HUES48 (cell line): ENCODE data around the gene MYMK.
A peak's percentile ranks its signal among the peaks of the same experiment; 100 is the strongest.

Source experiments
- H3K27ac ChIP-seq: one replicate; pipeline ENCODE4 v1.7.0; 2013; ENCODE audit warnings: low read depth, low read length, inconsistent platforms
- H3K27me3 ChIP-seq: 2 replicates; pipeline ENCODE4 v1.6.1; 2013; ENCODE audit warnings: mild to moderate bottlenecking, low read length; ENCODE audit not compliant: control insufficient read depth, insufficient read depth
- H3K36me3 ChIP-seq: 2 replicates; pipeline ENCODE4 v1.6.1; 2013; ENCODE audit warnings: low read length; ENCODE audit not compliant: control insufficient read depth, insufficient read depth
- H3K4me1 ChIP-seq: 2 replicates; pipeline ENCODE4 v1.6.1; 2013; ENCODE audit warnings: mild to moderate bottlenecking, low read length; ENCODE audit not compliant: control insufficient read depth, insufficient read depth
- H3K4me3 ChIP-seq: 2 replicates; pipeline ENCODE4 v1.5.1; 2013; ENCODE audit warnings: mild to moderate bottlenecking, low read depth, low read length
- H3K9ac ChIP-seq: 2 replicates; pipeline ENCODE4 v1.6.1; 2013; ENCODE audit warnings: mild to moderate bottlenecking, low read depth, low read length, moderate library complexity
- H3K9me3 ChIP-seq: 2 replicates; pipeline ENCODE4 v1.6.1; 2013; ENCODE audit warnings: low read length; ENCODE audit not compliant: control insufficient read depth, insufficient read depth

MYMK gene

DNA sequence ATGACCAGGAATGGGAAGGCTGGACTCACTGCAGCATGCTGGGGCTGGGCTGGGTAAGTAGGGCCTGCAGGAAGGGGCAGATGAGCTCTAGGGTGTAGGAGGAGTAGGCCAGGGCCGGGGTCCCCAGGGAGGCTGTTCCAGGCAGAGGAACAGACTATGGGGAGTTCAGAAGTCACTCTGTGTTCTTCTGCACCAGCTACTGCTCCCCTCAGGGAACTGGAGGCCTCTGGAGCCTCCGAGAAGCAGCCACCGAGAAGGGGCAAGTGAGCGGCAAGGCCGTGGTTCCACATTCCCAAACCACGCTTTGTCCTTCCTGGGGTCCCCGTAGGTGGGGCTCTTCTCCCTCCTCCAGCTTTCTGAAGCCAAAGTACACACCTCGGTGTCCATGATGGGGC is 37.4 kb downstream of the MYMK start:
- H3K9ac ChIP-seq: no peak overlapping the region

DNA sequence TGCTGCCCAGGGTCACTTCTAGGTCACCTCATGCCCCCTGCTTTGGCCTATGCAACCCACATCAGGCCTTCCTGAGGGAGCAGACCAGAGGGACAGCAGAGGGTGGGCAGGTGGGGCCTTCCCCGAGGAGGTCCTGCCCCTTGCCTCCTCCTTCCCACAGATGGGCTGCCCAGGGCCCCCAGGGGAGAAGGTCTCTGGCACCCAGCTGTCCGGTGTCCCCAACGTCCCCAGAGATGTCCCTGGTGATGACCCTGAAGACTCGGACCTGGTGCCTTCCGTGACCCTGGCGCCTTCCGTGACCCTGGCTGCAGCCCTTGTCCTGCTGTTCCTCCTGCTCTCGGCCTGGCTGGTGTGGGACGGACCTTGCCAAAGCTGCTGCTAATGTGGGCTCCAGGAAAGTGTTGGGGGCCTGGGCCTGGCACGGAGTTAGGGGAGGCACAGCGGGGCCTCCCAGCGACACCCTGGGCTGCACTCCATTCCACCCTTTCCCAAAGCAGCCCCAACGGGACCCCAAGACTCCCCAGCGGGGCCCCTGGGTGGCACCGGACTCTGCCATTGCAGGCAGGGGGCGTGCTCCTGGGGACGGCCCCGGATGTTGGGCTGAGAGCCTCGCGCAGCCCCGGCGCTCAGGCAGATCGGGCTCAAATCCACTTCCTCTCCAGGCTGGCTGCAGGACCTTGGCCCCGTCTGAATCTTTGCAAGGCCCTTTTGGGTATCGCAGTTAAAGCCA is 39.1 kb downstream of the MYMK start:
- H3K27ac ChIP-seq: no peak overlapping the region
- H3K9ac ChIP-seq: no peak overlapping the region
- H3K27me3 ChIP-seq: no peaks in the 10 kb centered on the region
- H3K4me3 ChIP-seq: no peak overlapping the region
- no peaks in the 10 kb centered on the region for H3K9me3 ChIP-seq
- no peaks in the 10 kb centered on the region for H3K36me3 ChIP-seq
- no peaks in the 10 kb centered on the region for H3K4me1 ChIP-seq

More for the DNA sequence above, 37.4 kb downstream of the MYMK start:
- no peaks in the 10 kb centered on the region for H3K4me1 ChIP-seq
- H3K9me3 ChIP-seq: no peaks in the 10 kb centered on the region
- H3K27ac ChIP-seq: no peak overlapping the region
- no peaks in the 10 kb centered on the region for H3K27me3 ChIP-seq
- no peak overlapping the region for H3K4me3 ChIP-seq
- no peaks in the 10 kb centered on the region for H3K36me3 ChIP-seq

DNA sequence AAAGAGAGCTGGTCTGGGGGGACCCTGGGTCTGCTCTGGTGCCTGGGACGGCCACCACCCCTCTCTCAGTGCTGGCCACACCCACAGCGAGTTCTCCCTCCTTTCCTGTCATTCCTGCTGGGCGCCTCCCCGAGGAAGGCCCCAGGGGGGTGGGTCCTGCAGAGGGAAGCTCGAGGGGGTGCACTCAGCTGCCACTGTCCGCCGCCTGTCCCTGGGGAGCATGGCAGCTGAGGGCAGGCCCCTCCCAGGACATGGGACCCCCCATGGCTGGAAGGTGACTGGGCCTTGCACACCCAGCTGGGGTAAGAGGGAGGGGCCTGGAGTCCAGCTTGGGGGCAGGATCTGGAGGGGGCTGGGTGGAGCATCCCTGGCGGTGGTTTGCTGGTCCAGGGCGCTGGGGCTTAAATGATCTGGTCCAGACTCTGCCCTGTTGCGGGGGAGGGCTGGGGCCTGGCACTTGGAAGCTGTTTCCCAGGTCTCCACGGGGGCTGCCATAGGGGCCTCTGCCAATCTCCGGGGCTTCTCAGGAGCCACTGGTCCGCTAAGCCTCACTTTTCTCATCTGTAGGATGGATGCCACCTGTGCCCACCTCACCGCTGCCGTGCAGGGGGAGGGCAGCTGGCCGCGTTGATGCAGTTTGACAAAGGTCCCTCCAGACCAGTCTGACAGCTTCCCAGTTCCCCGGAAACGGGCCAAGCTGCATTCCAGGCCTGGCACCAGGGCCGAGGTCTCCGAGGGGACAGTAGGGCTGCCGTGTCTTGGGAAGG is 39.9 kb downstream of the MYMK start:
- peaks cover 2% of the 10 kb centered on the region for H3K27me3 ChIP-seq
- no peaks in the 10 kb centered on the region for H3K9me3 ChIP-seq

DNA sequence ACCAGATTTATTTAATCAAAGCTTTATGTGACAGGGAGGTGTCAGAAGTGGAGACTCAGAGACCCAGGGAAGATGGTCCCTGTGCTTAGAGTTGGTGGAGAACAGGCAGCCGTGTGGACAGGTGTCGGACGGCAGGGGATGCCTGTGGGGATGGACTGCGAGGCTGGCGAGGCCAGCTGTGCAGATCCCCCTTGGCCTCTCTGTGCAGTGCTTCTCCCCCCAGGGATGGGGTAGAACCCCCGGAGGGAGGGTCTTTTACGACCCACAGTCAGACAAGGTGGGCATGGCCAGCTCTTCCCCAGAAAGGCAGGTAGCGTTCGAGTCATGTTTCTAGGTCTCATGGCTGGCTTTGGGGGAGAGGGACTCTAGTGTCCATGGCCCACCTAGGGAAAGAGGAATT is 41.1 kb downstream of the MYMK start:
- H3K4me3 ChIP-seq: no peak overlapping the region
- no peak overlapping the region for H3K27ac ChIP-seq
- H3K36me3 ChIP-seq: no peaks in the 10 kb centered on the region
- 0 out of 2 replicates have a peak, but pooled peaks cover 5% of the 10 kb centered on the region for H3K4me1 ChIP-seq
- no peak overlapping the region for H3K9ac ChIP-seq
- H3K27me3 ChIP-seq: peaks cover 7% of the 10 kb centered on the region
- H3K9me3 ChIP-seq: no peaks in the 10 kb centered on the region

More for the DNA sequence above, 39.9 kb downstream of the MYMK start:
- Histone ChIP-seq H3K36me3 (no peaks in the 10 kb centered on the region), H3K9ac (no peak overlapping the region), H3K4me3 (no peak overlapping the region), H3K27ac (no peak overlapping the region), H3K4me1 (0 out of 2 replicates have a peak, but pooled peaks cover under 1% of the 10 kb centered on the region)

DNA sequence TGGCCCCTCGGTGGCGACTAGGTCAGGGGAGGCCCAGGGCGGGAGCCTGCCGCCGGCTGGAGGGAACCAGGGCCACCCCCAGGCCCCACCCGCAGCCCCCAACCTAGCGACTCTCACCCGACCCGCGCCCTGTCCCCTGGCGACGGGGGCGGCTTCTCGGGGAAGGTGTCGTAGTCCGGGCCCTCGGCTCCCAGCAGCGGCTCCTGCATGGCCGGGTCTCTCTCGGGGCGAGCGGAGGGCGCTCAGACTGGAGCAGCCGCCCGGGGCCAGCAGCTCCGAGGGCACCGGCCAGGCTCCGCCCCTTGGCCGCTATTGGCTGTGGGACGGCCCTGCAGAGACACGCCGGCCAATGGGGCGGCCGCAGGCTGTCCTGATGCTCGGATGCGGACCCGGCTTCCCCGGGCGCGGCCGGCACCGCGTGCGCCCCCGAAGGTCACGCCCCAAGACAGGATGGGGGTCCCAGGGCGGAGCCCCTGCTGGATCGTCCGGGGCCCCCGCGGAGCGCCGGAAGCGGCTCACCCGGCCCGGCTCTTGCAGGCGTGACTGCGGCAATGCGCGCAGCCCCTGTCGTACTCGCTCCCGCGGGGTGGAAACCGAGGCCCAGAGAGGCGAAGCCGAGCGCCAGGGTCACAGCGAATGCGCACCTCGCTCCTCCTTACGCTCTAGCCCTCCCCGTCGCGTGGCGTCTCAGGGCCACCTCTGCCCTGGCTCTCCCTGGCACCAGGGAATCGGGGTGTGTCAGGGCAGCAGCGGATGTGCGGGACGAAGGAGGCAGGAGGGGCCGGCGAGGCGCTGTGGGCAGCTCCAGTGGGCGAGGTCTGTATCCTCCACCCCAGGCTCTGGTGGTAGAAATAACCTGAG is 45.7 kb downstream of the MYMK start, which contains the start of gene SLC2A6:
TSS of gene SLC2A6 (minus strand) at position 249 of the 861 bp plus-strand sequence. CDS start at position 209, 40 bp downstream.
- Histone ChIP-seq H3K27me3 (peaks cover 7% of the 10 kb centered on the region), H3K36me3 (peaks cover 29% of the 10 kb centered on the region), H3K4me1 (peaks cover 11% of the 10 kb centered on the region), H3K9ac (peak within 1 kb of the TSS; percentile 4; the same call in 1 of the 2 replicates), H3K9me3 (no peaks in the 10 kb centered on the region), H3K4me3 (peak within 1 kb of the TSS; percentile 77), H3K27ac (peak within 1 kb of the TSS; percentile 39)

DNA sequence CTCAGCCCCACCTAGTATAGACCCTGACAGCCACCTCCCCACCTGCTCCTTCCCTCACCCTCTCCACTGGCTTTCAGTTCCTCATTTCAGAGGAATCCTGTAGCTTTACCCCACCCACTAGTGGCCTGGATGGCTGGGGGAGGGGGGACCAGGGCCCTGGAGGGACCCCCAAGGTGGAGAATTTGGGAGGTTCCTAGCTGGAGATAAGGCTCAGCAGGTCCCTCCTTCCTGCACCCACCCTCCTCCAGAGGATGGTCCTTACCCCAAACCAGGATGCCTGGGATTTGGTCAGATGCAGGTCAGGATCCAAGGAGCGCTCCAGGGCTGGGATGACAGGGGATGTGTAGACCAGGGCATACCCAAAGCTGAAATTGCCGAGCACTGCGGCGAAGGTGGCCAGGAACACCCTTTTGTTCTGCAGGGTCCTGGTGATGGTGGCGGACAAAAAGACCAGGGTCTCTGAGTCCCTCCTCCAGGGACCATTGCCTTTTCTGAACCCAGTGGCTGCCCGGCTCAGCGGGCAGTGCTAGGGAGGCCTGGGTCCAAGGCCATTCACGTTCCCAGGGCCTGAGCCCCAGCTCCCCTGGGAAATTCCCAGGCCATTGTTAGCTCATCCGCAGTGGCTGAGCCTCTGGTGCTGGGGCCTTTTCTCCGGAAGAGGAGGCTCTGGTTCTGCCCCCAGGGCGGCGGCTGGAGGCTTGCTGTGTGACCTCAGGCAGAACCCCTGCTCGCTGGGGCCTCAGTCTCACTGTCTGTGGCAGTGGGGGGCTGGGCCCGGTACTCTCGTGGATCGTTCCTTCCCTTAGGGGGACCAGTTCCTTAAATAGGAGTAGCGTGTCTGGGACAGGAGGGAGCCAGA is 46.5 kb downstream of the MYMK start:
- Histone ChIP-seq H3K36me3 (peaks cover 38% of the 10 kb centered on the region), H3K9me3 (no peaks in the 10 kb centered on the region), H3K4me3 (peak overlapping the region; percentile 77), H3K27me3 (peaks cover 7% of the 10 kb centered on the region), H3K9ac (peak overlapping the region; percentile 4; the same call in 1 of the 2 replicates), H3K4me1 (peaks cover 11% of the 10 kb centered on the region), H3K27ac (peak overlapping the region; percentile 39)

DNA sequence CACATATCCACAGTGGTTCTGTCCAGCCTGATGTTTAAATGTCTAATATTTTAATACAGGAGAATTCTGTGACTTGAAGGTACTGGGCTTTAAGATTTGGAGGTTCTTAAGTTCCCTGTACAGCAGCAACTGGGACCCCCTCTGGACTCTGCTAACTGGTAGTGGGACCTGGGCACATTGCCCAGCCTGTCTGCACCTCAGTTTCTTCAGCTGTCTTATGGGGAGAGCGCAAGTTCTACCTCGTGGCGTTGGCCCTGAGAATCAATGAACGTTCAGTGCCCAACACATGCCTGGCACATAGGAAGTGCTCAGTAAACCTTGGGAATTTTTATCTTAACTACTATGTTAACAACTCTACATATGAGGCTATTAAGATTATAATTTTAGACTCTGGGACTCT is 47.3 kb downstream of the MYMK start:
- Histone ChIP-seq H3K36me3 (peaks cover 44% of the 10 kb centered on the region), H3K4me1 (peaks cover 11% of the 10 kb centered on the region), H3K27me3 (peaks cover 7% of the 10 kb centered on the region), H3K4me3 (no peak overlapping the region; the same call in 1 of the 2 replicates), H3K9ac (no peak overlapping the region), H3K27ac (no peak overlapping the region), H3K9me3 (no peaks in the 10 kb centered on the region)

DNA sequence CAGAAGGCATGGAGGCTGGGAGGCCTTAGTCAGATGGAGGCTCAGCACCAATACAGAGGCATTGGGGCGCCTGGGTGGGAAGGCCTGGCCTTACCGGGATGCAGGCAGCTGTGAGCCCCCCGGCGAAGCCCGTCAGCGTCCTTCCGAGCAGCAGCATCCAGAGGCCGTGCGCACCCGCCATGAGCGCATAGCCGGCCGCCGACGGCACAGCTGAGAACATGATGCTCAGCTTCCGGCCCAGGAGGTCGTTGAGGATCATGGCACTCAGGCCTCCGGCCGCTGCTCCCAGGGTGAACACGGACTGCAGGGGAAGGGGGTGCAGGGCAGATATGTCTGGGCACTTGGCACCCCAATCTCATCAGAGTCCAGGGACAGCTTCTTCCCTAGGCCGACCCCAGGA is 47.8 kb downstream of the MYMK start:
- Histone ChIP-seq H3K4me3 (no peak overlapping the region), H3K9ac (no peak overlapping the region), H3K9me3 (no peaks in the 10 kb centered on the region), H3K27ac (no peak overlapping the region), H3K4me1 (peaks cover 11% of the 10 kb centered on the region), H3K36me3 (peaks cover 44% of the 10 kb centered on the region), H3K27me3 (peaks cover 7% of the 10 kb centered on the region)

DNA sequence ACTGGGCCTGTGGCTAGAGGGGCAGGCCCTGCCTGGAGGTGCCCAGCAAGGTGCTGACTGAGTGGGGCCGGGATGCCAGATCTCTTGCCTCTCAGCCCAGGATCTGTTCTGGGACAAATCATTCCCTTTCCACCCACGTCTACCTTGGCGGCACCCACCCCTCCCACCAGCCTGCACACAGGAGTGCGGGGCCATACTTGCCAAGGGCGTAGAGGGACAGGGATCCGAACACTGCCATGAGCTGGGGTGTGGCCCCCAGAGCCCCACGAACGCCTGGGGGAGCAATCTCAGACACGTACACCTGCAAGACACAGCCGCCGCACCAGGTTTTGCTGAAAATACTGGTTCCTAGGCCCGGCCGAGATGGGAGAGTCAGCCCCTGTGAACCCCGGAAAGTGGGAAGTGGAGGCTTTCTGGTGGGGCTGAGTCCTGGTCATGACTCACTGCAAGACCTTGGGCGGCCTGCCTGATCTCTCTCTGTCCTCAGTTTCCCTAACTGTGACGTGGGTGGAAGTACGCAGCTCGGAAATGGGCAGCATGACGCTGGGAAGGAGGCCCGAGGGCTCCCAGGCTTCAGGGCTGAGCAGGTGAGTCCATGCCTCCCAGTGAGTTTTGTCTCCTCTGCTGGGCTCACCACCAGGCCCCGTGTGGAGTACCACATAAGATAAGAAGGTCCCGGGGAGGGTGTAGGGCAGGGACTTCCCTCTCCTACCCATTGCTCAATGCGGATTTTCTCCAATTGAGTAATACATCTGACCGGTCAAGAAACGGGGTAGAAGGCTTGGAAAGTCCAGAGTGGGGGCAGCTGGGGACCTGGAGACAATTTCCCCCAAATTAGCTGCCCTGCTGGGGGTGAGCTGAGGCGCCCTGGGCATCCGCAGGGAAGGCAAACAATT is 48.5 kb downstream of the MYMK start:
- Histone ChIP-seq H3K9me3 (no peaks in the 10 kb centered on the region), H3K27me3 (peaks cover 7% of the 10 kb centered on the region), H3K4me1 (peaks cover 11% of the 10 kb centered on the region), H3K36me3 (peaks cover 50% of the 10 kb centered on the region), H3K27ac (no peak overlapping the region), H3K9ac (no peak overlapping the region), H3K4me3 (no peak overlapping the region)
